NCI-H1436 treated with DMSO at 0.1 percent for 48 hours (cell line): ENCODE measurements around the gene ABCC1.
"Not testable (repeated sequence)": the region's sequence is repeated elsewhere in the genome, so short reads cannot be mapped to it uniquely, and the experiment has no call there.

Experiments used
- DNase-seq: peaks from one replicate; lab custom pipeline; 2025; lab: John Stamatoyannopoulos, UW

Gene ABCC1

DNA sequence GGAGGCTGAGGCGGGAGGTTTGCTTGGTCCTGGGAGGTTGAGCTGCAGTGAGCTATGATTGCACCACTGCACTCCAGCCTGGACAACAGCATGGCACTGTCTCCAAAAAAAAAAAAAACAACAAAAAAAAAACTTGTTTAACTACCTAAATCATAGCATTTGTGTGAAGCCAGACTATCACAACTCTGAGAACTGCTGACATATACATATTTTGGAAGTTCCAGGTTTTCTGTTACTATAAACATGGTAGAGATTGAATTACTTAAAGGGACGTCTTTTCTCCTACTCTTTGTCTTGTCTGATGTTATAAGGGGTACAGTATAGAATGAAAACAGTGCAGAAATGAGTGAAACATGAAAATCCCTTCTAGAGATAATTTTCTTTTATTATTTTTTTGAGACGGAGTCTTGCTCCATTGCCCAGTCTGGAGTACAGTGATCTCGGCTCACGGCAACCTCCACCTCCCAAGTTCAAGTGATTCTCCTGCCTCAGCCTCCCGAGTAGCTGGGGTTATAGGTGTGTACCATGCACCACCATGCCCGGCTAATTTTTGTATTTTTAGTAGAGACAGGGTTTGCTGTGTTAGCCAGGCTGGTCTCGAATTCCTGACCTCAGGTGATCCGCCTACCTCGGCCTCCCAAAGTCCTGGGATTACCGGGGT is 18.4 kb downstream of the ABCC1 start:
- no peak for DNase-seq

DNA sequence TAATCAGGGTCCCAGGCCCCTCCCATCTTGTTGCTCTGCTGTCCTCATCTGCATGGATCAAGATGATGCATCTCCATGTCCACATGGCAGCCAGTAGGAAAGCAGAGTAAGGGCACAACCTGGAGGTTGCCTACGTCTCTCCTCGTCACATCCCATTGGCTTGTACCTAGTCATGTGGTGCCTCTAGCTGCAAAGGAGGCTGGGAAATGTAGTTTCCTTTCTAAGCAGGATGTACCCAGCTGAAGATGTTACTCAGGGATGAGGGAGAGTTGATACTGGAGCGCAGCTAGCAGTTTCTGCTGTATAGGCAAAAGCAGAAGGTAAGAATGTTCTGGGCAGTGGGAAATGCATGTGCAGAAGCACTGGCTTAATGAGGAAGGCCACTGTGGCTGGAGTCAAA is 20.8 kb downstream of the ABCC1 start:
- DNase-seq: no peak

DNA sequence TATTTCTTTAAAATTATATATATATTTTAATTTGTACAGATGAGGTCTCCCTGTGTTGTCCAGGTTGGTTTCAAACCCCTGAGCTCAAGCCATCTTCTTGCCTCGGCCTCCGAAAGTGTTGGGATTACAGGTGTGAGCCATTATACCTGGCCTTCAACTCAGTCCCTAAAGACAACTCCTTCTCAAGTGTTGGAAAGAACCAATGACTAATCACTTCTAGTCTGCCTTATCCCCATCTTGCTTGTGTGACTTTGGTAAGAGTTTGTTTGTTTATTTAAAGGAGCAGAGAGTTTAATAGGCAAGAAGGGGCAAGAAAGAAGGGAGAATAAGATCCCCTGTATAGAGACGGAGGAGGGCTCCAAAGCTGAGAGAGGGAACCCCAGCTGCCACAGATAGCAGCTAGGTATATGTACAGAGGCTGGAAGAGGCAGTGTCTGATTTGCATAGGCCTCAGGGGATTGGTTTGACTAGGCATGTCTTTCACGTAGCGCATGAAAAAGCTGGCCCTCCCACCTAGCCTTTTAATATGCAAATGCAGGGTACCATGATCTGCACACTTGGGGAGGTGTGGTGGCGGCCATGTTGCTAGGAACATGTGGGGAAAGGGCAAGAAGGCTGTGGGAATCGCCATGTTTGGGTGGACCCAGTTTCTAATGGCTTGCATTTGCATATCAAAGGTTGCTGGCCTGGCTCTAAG is 21.5 kb downstream of the ABCC1 start:
- DNase-seq: no peak

GRCh38 chr16:15971440-15971815 is 22.0 kb downstream of the ABCC1 start:
- DNase-seq: no peak

DNA sequence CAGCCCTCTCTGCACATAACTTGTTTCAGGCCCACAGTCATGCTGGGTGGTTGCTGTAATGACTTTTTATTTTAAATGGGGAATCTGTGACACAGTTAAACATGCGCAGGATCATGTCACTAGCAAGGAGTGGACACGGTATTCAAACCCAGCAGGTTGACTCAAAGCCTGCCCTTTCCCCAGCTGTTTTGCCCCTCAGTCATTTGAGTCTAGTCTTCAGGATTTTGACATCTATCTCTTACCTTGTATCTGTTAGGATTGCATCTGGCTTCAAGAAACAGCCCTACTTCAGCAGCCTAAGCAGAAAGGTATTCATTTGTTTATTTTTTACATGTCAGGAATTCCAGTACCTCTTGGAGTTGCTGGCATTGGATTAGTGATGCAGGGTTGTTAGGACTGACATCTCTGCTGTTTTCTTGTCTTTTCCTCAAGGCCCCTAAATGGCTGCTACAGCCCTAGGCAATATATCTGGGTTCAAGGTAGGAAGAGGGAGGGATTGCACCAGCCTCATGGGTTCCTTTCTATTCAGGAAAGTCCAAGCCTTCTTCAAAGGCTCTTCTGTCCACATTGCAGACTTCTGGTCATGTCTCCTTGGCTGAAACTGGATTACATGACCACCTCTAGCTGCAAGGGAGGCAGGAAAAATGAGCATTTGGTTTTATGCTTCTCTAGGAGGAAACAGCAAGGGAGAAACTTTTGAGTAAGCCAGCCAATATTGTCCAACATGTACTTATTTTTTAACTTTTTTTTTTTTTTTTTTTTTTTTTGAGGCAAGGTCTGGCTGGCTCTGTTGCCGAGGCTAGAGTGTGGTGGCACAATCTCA is 22.8 kb downstream of the ABCC1 start:
- DNase-seq: no peak

GRCh38 chr16:15973421-15973820 is 24.0 kb downstream of the ABCC1 start:
- DNase-seq: no peak

DNA sequence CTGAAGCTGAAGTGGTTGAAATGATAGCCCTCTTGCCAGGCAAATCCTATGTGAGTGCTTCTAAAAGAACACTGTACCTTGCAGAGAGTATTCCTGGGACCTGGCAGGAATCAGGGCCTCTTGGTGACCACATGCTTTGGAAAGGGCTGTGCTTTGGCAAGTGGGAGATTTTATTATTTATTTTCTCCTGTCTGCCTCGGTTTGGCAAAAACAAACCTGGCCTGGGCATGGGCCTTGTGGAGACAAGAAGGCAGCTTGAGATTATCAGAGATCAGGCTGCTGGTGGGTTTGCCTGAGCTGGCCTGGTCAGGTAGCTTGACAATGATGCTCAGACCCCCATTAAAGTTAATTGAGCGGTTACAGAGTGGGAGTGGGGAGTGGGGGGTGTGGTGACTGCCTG is 24.6 kb downstream of the ABCC1 start:
- DNase-seq: no peak

DNA sequence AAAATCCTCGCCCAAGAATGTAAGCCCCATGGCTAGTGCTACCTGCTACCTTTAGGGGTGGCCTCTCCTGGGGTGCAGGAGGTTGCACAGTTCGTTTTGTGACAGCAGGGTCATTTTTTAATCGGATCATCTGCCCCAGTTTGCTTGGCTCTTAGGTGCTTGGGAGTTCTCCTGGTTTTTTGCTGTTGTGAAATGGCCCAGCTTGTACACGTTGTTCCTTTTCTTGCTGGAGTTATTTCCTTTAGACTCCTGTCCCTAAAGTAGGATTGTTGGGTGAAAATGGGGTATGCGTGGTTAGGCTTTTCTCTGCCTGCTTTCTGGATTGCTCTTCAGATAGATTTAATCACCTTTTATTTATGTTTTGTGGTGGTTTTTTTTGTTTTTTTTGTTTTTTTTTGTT is 25.8 kb downstream of the ABCC1 start:
- no peak for DNase-seq

DNA sequence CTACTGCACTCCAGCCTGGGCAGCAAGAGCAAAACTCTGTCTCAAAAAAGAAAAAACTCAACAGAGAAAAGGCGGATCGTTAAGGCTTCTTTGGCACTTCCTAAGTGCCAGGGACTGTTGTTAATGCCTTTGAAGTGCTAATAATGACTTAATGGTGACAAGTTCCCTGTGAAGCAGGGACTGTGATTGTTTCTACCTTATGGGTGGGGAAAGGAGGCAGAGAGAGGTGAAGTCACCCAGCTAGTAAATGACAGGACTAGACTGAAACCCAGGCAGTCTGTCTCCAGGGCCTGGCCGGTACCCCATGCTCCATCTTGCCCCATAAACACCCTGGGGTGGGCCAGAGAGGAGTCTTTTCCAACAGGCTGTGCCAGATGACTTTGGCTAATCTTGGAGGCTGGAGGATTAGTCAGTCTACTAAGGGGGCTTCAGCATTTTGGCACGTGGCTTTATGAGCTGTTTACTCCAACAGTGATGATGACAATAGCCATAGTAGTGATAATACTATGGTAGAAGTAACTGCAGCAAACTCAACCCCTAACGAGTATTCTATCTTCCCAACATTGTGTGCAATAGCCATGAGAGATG is 26.9 kb downstream of the ABCC1 start:
- DNase-seq: no peak

- DNase-seq: no peak
Measured at GRCh38 chr16:15976929-15977637, 27.7 kb downstream of the ABCC1 start.

GRCh38 chr16:15979801-15980200 is 30.4 kb downstream of the ABCC1 start:
- no peak for DNase-seq

DNA sequence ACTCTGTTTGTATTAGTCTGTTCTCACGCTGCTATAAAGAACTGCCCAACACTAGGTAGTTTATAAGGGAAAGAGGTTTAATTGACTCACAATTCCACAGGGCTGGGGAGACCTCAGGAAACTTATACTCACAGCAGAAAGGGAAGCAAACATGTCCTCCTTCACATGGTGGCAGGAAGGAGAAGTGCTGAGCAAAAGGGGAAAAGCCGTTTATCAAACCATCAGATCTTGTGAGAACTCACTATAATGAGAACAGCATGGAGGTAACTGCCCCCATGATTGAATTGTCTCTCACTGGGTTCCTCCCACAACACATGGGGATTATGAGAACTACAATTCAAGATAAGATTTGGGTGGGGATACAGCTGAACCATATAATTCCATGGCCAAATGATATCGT is 30.9 kb downstream of the ABCC1 start:
- no peak for DNase-seq

DNA sequence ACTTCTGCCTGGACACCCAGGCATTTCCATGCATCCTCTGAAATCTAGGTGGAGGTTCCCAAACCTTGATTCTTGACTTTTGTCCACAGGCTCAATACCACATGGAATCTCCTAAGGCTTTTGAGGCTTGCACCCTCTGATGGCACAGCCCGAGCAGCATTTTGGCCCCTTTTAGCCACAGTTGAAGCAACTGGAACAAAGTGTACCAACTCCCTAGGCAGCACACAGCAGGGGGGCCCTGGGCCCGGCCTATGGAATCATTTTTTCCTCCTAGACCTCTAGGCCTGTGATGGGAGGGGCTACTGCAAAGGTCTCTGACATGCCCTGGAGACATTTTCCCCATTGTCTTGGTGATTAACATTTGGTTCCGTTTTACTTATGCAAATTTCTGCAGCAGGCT is 32.0 kb downstream of the ABCC1 start:
- DNase-seq: no peak

GRCh38 chr16:15982194-15982915 is 32.9 kb downstream of the ABCC1 start:
- not testable (repeated sequence) for DNase-seq

DNA sequence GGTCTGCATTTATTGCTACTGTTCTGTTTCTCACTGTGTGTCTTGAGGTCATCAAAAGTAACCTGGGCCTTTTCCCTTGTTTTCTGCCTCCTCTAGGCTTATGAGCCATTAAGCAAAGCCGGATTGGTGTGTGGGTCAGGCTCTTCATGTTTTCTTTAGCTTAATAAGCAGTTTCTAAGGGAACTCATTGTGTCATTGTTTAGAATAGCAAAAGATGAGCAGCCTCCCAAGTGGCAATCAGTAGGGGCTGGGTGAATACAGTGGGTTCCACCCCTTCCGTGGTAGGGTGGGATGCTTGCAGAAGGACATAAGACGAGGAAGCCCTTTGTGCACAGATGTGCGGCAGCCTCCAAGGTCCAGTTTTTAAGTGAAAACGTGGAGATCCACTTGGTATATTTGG is 34.5 kb downstream of the ABCC1 start:
- no peak for DNase-seq

- no peak for DNase-seq
Measured at GRCh38 chr16:15985144-15985543, 35.7 kb downstream of the ABCC1 start.

GRCh38 chr16:15986261-15986660 is 36.8 kb downstream of the ABCC1 start:
- no peak for DNase-seq

DNA sequence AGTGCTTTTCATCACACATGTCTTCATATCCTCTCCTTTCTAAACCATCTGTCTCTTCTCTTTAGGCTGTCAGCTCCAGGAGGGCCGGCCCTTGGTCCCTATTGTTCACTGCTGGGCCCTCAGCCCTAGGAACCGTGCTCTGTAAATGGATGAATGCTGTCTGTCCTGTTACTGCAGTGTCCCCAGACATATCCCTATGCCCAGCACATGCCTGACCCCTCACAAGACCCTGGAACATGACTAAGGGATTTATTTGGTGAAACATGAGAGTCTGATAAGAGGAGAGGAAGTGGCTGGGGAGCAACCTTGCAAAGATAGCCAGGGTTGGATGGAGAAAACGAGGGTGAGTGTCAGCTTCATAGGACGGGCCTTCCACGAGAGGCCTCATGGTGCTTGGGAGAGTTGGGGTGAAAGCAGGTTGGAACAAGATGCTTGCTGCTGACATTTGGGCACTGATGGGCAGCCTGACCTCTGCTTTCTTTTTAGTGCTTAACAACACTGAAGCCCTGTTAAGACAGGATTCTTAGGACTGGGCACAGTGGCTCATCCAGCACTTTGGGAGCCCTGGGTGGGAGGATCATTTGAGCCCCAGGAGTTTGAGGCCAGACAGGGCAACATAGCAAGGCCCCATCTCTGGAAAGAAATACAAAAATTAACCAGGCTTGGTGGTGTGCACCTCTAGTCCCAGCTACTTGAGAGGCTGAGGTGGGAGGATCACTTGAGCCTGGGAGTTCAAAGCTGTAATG is 39.0 kb downstream of the ABCC1 start:
- no peak for DNase-seq

DNA sequence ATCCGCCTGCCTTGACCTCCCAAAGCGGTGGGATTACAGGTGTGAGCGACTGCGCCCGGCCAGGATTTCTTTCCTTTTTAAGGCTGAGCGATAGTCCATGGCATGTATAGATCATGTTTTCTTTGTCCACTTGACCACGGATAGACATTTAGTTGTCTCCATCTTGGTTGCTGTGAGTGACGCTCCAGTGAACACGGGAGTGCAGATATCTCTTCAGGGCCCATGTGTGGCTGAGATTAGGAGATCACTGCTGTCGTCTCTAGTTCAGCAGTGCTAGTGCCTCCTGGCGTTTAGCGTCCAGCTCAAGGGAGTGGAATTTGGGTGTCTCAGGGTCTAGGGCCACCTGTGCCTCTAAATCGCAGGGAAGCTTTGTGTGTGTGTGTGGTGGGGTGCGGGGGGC is 41.5 kb downstream of the ABCC1 start:
- no peak for DNase-seq

GRCh38 chr16:15993128-15993527 is 43.7 kb downstream of the ABCC1 start:
- no peak for DNase-seq

- no peak for DNase-seq
Measured at GRCh38 chr16:15993541-15993940, 44.1 kb downstream of the ABCC1 start.
